HG03025 (cell line): ENCODE measurements around the gene UBTF.
A peak's percentile ranks its signal among the peaks of the same experiment; 100 is the strongest.

Experiments used
- ATAC-seq: cut with Tn5 transposase; IDR thresholded peaks from one replicate; pipeline ENCODE4 v1.9.1; 2021; ENCODE audit warnings: mild to moderate bottlenecking, moderate library complexity; ENCODE audit not compliant: unreplicated experiment, low FRiP score

Gene UBTF

DNA sequence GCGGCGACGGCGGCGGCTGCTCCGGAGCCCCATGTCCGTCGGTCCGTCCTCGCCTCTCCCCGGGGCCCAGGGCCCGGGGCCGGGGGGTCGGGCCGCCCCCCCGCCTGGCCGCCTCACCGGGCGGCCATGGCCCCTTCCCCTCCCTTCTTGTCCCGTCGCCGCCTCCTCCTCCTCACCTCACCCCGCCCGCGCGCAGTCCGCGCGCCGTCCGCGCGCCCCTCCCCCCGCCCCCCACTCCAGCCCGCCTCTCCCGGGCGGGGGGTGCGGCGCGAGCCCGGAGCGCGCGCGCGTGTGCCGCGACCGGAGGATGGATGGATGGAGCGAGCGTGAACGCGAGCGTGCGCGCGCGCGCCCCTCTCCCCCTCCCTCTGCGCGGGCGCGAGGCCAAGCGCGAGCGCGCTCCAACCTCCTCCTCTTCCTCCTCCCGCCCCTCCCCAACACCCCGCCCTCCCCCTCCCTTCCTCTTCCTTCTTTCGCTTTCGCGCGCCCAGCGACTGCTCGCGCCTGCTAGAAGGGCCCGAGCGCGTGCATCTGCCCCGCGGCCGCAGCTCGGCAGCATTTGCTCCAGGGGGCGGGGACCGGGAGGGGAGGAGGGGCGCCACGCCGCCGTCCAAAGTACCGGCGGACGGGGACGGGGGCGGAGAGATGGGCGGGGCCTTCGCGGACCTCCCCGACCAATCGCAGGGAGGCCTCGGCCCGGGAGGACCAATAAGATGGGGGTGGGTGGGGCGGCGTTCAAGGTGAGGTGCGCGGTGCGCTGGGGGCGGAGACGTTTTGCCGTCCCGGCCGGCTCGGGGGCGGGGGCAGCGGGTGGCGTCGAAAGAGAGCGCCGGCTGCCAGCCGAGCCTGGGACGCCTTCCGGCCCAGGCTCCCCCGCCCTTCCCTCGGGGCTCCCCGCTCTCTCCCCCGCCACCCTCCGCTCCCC lies 19.7 kb downstream of the UBTF start, which contains the start of gene ATXN7L3:
Gene ATXN7L3 (minus strand): TSS at position 332 of the 925 bp plus-strand sequence. CDS start 1,814 bp downstream, outside the sequence.
- ATAC-seq = peak; percentile 50

DNA sequence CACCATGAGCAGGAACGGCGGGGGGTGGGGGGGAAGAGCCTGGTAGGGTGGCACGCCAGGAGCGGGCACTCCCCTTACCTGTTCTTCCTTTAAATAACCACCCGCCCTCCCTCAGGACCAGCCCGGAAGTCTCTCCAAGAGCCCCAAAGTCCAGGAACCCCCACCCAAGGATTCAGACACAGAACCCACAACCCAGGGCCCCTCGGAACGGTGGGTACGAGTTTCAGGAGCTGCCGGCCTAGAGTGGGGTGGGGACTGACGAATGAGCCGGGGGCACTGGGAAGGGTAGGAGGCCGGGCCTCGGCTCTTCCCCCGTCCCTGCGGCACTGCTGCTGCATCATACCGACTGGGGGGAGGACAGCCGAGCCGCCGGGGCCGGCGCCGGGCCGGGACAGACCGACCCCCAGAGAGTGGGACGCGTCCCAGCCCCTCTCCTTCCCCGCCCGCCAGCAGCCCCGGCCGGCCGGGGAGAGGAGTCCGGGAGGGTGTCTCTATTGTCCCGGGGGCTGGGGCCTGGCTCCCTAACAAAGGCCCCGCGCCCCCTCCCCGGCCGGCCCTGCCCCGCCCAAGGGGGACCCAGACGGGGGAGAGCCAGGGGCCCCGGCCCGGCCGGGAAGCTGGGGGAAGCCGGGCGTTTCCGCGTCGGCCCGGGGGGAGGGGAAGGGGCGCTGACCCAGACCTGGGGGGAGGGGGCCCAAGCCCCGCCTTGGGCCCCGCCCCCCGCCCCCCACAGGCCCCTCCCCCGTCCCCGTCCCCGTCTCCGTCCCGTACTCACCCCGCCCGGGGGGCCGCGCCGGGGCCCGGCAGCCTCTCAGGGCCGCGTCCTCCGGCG lies 20.5 kb downstream of the UBTF start:
- ATAC-seq = peak; percentile 18

DNA sequence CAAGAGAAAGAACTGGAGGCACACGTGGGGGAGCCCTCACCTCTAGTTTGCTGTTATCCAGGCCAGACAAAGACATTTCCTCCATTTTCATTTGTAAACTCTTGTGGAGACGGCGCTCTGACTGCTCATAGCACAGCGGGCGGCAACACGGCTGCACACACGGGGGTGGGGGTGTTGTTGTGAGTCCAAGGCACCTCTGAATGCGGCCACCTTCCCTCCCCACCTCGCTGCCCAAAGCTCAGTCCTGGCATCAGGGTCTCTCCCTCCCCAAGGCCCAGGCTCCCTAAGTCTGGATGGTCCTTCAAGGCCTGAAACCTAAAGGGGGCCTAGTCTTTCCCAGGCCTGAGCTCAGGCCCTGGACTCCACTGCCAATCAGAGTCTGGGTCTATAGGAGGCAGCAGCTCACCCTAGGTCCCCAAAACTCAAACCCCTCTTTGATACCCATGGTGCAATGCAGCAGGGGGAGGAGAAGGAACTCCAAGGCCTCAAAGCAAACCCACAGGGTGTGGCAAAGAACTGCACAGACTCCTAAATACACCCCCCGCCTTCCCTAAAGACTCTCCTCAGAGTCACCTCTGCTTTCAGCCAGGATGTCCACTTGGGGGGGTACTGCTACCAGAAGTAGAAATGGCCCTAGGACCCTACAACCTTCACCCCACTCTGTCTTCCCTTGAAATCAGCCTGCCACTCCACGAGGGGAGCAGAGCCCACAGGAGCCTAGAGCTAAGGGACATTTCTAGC lies 21.3 kb downstream of the UBTF start:
- ATAC-seq = no peak

DNA sequence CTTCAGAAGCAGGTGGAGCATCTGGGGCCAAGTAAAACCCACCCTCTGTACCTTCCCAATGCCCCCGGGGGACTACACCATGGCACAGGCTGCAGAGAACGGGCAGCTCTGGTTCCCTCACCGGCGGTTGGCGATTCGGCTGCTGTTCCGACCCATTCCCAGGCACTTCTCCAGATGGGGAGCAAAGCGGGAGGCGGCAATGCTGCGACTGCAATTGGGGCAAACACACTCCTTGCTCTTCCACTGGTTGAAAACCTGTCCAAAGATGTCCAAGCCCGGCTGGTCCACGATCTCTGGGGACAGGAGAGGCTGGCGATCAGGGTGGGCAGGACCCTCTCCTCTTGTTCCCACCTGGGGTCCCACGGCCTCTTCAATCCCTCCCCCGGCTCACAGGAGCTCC lies 22.4 kb downstream of the UBTF start:
- ATAC-seq = no peak

DNA sequence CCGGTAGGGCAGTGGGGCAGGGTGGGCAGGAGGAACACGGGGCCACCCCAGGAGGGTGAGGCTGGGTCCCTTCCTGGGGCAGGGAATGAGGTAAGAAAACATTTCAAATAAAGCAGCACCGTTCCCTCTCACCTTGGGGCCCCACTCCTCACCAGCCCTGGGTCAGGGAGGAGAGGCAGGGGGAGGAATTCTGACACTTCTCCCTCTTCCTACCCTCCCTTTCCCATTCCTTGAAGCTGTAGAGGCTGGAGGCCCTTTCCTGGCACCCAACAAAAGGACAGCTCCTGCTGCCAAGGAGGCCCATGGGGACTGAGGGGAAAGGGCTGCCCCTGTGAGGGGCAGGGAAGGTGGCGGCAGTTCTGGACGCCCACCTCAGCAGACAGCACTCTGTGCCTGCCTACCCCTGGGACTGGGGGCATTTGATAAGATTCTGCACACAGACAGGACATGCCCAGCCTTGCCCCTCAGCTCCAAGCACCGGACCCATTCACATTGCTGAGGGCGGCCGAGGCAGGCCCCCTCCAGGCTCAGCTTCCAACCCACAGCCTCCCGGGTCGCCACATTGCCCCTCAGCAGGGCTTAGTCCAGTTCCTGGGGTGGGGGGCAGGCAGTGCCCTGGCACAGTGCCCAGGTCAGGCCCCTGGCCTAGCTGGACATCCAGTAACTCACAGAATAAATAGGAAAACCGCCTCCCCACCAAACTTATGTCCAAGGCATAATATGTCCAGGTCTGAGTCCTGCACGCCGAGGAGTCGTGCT lies 26.0 kb downstream of the UBTF start:
- ATAC-seq = no peak

DNA sequence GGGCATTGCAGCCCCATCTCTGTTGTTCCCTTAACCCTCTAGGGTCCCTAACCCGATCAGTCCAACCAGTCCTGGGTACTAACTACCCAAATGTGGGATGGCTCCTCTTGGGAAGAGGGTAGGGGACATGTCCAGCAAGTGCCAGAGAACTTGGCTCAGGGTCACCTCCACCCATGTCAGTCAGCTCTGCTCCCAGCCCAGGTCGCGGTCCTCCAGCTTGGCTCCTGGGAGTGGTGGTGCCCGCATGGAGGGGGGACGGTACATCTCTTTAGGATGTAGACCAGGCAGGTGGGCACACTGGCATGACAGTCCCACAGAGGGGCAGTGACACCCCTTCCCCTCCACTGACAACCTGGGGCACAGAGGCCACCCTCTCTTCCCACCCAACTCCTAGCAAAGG lies 26.7 kb downstream of the UBTF start:
- ATAC-seq = no peak

DNA sequence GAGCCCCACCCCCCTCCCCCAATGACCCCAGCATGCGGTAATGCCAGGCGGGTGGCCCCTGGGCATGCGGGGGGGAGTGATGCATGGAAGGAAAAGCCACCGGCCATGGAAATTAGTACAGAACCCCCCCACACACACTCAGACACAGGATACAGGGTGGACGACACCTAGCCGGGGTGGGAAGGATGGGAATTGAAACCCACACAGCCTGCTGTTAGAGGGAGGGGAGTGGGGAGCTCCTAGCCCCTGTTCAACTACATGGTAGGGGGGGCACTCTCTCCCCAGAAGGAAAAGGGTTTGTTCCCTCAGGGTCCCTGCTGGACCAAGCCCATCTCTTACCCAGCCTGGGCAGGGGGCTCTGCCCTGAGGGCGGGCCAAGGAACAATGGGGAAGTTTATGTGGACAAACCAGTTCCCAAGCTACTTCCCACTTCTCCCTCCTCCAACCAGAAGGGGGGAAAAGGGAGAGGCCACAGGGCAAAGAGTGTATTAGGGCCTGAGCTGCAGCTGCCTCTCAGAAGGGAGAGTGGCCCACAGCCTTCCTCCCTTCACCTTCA lies 27.5 kb downstream of the UBTF start:
- ATAC-seq = no peak

DNA sequence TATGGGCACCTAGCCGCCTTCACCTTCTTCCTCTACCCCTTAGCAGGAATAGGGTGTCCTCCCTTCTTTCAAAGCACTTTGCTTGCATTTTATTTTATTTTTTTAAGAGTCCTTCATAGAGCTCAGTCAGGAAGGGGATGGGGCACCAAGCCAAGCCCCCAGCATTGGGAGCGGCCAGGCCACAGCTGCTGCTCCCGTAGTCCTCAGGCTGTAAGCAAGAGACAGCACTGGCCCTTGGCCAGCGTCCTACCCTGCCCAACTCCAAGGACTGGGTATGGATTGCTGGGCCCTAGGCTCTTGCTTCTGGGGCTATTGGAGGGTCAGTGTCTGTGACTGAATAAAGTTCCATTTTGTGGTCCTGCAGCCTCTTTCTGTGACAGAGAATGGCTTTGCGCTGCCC lies 28.1 kb downstream of the UBTF start:
- no peak for ATAC-seq

DNA sequence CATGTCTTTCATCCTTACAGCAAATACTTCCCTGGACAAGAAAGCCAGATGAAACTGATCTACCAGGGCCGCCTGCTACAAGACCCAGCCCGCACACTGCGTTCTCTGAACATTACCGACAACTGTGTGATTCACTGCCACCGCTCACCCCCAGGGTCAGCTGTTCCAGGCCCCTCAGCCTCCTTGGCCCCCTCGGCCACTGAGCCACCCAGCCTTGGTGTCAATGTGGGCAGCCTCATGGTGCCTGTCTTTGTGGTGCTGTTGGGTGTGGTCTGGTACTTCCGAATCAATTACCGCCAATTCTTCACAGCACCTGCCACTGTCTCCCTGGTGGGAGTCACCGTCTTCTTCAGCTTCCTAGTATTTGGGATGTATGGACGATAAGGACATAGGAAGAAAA lies 29.0 kb downstream of the UBTF start:
- ATAC-seq = no peak

DNA sequence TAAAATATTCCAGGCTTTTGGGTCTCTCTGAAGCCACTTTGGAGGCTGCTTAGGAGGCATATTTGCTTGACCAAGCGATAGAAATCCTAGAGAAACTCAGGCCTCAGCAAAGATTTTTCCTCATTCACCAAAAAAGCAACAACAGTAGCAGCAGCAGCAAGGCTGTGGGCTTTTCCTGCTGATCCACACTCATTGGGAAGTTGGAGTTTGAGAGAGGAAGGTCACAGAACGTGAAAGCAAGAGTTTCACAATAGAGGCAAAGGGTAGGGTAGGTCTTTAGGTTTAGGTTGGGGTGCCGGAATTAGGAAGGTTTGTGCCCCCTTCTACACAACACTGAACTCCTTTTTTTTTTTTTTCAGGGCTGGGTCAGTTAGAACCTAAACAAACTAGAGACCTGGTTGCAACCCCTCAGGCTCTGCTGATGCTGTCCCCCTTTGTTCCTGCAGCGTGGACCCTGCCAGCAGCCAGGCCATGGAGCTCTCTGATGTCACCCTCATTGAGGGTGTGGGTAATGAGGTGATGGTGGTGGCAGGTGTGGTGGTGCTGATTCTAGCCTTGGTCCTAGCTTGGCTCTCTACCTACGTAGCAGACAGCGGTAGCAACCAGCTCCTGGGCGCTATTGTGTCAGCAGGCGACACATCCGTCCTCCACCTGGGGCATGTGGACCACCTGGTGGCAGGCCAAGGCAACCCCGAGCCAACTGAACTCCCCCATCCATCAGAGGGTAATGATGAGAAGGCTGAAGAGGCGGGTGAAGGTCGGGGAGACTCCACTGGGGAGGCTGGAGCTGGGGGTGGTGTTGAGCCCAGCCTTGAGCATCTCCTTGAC lies 30.7 kb downstream of the UBTF start:
- ATAC-seq = no peak

DNA sequence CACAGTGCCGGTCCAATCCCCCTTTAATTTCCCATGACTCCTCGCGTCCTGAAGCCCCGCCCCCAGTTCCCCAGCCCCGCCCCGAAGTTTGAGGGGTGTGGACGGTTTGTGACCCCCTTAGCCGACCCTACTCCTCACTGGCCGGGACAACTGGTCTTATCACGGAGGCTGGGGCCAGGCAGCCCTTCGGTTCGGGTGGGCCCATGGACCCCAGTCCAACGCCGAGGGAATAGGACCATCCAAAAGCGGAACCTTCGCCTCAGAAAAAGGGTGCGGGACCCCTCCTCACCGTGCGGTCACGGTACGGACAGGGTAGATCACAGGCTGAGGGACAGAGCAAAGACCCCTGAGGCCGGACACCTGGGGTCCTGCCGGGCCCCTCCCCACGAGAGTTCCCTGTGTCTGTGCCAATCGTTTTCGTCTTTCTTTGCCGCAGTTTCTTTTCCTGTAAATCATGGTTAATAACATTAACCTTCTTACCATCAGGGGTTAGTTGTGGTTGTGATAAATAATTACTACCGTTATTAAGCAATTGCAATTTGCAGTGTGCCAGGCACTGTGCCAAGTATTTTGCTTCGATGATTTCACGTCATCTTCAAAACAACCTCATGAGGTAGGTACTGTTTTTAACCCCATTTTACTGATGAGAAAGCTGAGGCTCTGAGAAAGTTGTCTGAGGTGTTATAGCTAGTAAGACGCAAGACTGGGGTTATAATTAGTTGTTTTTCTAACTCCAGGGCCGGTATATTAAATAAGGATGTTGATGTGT lies 32.2 kb downstream of the UBTF start:
- ATAC-seq = peak; percentile 45

DNA sequence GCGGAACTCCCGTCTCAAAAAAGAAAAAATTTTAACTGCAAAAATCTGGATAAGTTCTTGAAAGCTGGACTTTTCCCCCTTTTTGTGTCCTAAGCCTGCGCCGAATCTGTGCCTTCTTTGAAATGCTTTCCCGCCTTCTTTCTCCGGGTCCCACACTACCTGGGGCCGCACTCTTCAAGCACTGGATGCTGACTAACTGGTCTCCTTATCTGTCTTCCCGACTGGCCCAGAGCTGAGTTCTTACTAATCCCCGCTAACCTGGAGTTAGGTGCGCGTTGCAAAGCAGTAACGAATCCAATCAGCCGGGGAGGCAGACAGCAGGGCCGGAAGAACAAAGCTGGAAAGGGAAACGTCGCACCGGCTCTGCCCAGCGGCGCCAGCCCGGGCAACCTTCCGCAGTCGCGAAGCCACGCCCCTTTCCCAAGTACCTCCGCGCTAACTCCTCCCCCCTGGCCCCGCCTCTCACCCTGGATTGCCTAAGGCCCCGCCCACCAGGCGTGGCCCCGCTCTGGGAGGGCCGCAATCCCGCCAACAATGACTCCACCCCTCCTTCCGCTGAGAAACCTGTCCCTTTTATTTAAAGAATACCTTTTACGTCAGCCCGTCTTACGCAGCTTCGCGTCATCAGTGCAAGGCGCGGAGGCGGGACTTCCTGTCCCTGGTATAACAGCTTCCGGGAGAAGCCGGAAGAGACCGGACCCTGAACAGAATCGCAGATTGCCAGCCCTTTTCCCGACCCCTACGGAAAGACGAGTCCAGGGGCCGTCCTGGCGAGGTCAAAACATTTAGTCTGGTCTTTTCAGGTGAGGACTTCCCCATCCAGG lies 33.0 kb downstream of the UBTF start, which contains the start of gene TMUB2:
Gene TMUB2 (plus strand): TSS at position 666 of the 824 bp plus-strand sequence. CDS start 737 bp downstream, outside the sequence.
- ATAC-seq = peak; percentile 89

DNA sequence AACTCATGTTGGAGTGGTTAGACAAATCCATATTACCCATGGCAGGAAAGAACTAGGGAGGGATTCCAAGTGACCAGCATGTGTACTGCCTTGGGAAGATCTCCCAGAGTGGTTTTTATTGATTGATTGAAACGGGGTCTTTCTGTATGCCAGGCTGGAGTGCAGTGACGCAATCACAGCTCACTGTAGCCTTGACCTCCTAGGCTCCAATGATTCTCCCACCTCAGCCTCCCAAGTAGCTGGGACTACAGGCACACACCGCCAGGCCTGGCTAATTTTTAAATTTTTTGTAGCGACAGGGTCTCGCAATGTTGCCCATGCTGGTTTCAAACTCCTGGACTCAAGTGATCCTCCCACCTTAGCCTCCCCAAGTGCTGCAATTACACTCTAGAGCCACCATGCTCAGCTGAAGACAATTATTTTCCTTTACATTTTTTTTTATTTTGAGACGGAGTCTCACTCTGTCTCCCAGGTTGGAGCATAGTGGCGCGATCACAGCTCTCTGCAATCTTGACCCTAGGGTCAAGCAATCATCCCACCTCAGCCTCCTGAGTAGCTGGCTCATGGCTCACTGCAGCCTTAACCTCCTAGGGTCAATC lies 35.2 kb downstream of the UBTF start:
- ATAC-seq = no peak

DNA sequence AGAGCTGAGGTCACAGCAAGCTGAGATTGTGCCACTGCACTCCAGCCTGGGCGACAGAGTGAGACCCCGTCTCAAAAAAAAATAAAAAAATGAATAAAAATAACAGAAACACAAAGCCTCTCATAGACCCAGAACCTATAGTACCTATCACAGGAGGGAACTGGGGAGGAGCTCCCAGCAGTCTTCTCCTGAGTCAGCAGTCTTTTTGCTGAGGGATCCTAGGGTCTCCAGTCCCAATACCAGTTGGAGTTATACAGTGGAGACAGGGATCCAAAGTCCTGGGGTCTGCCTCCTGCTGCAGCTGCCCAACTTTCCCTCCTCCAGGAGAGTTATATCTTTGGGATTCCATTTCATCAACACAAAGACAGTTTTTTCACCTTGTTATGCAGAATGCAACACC lies 36.5 kb downstream of the UBTF start:
- ATAC-seq = no peak

DNA sequence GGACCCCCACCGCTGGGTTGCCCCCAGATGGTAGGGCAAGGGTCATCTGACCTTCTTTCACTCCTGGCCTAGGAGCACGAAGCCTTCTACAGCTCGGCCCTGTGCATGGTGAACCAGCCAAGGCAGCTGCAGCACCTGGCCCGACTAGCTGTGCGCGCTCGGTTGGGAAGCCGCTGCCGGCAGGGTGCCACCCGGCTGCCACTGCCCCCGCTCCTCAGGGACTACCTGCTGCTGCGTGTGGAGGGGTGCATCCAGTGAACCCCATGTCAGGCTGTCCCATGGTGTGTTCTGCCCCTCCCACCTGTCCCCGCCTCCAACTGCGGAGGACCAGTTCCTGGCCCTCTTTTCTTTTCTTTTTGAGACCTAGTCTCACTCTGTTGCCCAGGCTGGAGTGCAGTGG lies 41.3 kb downstream of the UBTF start:
- no peak for ATAC-seq

DNA sequence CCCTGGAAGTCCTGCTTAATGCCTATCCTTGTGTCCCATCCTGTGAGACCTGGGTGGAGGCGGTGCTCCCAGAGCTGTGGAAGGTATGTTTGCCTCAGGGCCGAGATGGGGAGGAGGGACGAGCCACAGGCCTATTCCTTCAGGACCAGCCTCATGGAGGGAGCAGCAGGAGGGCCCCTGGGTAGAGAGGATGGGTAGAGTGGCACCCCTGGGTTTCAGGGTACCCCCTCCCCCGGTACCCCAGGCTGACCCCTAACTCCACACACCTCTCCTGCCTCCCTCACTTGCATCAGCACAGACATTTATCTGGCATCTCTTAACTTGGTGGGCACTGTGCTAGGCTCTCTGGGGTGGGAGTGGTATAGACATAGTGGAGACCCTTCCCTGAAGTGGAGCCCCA lies 41.8 kb downstream of the UBTF start:
- ATAC-seq = no peak
